ENCODE measurements around the gene EIF6. TPM values are rescaled to one million over a fixed set of nuclear protein-coding genes. Genes with fewer than 3 reads are reported as not detected.

Gene EIF6
- total and polyA plus RNA-seq, 9 of the 15 experiments (the other 6 are each of a cell fraction or from before 2014, with no cell fraction given), result 165 to 832 (median 229) TPM

DNA sequence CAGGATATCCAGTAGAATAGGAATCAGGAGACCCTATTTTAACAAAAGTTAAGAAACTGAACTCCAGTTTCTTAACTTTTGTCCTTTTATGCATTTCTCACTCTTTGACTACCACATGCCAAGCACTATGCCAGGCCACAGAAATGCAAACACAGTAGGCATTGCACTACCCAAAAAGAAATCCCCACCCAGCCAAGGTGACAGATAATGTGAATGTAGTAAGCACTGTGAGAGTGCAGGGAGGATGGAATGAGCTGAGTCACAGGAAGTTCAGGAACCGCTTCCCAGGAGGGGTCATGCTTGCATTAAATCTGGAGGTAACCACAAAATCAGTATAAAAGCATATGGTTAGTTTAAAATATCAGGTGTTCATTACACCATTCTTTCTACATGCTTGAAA, 27.7 kb upstream of the EIF6 start:
- intact Hi-C loops (cut with micrococcal nuclease), result no loop called here
- in situ Hi-C loops (cut with MboI), result loop anchor here (25.0 kb wide), 1 partner anchor 125 kb away; the partner anchor contains the start of gene GDF5
- Histone ChIP-seq H3K27ac (ENCODE audit: extremely low read depth, low read depth, low read length) (peak overlapping the region; percentile 22; the same call in 1 of the 3 replicates), H3K4me3 (no peak overlapping the region), H3K36me3 (ENCODE audit: control insufficient read depth, insufficient read depth, low read length) (peaks cover 10% of the 10 kb centered on the region; the same call in 2 of the 3 replicates), H3K4me1 (replicated peaks in 1 of 2; ENCODE audit: control insufficient read depth in 2 of 2, insufficient read depth in 2 of 2, low read length in 2 of 2) (peaks cover 0 to 16% of the 10 kb centered on the region in 2 experiments; a peak in 4 of 5 replicates), H2AFZ (ENCODE audit: low read depth, low read length) (no peak overlapping the region), H4K20me1 (replicated peaks; ENCODE audit: control insufficient read depth, insufficient read depth, low read length) (no peaks in the 10 kb centered on the region), H3K9me3 (replicated peaks; ENCODE audit: control insufficient read depth, insufficient read depth, low read depth, low read length) (no peaks in the 10 kb centered on the region), H3K9me1 (ENCODE audit: control insufficient read depth, insufficient read depth, low read length) (no peaks in the 10 kb centered on the region), H3K79me2 (ENCODE audit: control insufficient read depth, insufficient read depth, low read length) (no peaks in the 10 kb centered on the region), H3K9ac (ENCODE audit: insufficient read depth in 1 of 2, low read depth in 2 of 2, low read length in 2 of 2) (no peak overlapping the region), H3K4me2 (ENCODE audit: insufficient read depth, low read length) (no peak overlapping the region), H3K27me3 (ENCODE audit: control insufficient read depth in 2 of 2, insufficient read depth in 2 of 2, low read length in 2 of 2) (no peaks in the 10 kb centered on the region)
- ChIA-PET POLR2A (interaction anchor here (0.8 to 1.4 kb wide), 3 partner anchors 20 to 142 kb away, joined by 3 to 4 read pairs (median 3); no protein-coding TSS in a partner anchor), CTCF (ENCODE audit: low intra/inter-chr PET ratio) (no interaction called here)
- ATAC-seq, result peak; percentile 83
- no TSS peak for BruUV-seq (replicated peaks)
- WGBS (ENCODE audit: insufficient coverage, low coverage, missing lambda C conversion rate), result 0% methylated on average over 1 of the region's 1 CpG
- peak; percentile 74 for FAIRE-seq
- DNase-seq (ENCODE audit: extremely low read depth in 1 of 4, low spot score in 3 of 4), result peak in 2 of 4 experiments; percentile 39 to 65
- no peak for TF ChIP-seq XRCC3 (IDR thresholded peaks at IDR 0.05)
- no peak for TF ChIP-seq RBM15 (IDR thresholded peaks at IDR 0.05; ENCODE audit: insufficient read depth, low read length)
- TF ChIP-seq EWSR1 (IDR thresholded peaks at IDR 0.05; ENCODE audit: borderline replicate concordance, low read depth, partially characterized antibody), result no peak
- TF ChIP-seq ZNF24 (IDR thresholded peaks at IDR 0.05), result no peak
- no peak for TF ChIP-seq BRD9 (IDR thresholded peaks at IDR 0.05; ENCODE audit: low read depth, partially characterized antibody)
- TF ChIP-seq, protein P1, sequence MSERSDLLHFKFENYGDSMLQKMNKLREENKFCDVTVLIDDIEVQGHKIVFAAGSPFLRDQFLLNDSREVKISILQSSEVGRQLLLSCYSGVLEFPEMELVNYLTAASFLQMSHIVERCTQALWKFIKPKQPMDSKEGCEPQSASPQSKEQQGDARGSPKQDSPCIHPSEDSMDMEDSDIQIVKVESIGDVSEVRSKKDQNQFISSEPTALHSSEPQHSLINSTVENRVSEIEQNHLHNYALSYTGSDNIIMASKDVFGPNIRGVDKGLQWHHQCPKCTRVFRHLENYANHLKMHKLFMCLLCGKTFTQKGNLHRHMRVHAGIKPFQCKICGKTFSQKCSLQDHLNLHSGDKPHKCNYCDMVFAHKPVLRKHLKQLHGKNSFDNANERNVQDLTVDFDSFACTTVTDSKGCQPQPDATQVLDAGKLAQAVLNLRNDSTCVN (CRISPR knock-in tag; IDR thresholded peaks at IDR 0.05), result no peak
- TF ChIP-seq PTTG1 (tag; IDR thresholded peaks at IDR 0.05; ENCODE audit: low read depth), result no peak
- no peak for TF ChIP-seq YY1 (IDR thresholded peaks at IDR 0.05; ENCODE audit: borderline replicate concordance in 1 of 3, control insufficient read depth in 1 of 3, extremely low read depth in 1 of 3, insufficient read depth in 3 of 3, insufficient read length in 1 of 3, insufficient replicate concordance in 2 of 3, low read depth in 1 of 3, low read length in 2 of 3)
- TF ChIP-seq RHOXF2B (CRISPR knock-in tag; conservative IDR thresholded peaks at IDR 0.05), result no peak
- no peak for TF ChIP-seq GABPB1 (CRISPR knock-in tag; IDR thresholded peaks at IDR 0.05)
- TF ChIP-seq, protein P2, sequence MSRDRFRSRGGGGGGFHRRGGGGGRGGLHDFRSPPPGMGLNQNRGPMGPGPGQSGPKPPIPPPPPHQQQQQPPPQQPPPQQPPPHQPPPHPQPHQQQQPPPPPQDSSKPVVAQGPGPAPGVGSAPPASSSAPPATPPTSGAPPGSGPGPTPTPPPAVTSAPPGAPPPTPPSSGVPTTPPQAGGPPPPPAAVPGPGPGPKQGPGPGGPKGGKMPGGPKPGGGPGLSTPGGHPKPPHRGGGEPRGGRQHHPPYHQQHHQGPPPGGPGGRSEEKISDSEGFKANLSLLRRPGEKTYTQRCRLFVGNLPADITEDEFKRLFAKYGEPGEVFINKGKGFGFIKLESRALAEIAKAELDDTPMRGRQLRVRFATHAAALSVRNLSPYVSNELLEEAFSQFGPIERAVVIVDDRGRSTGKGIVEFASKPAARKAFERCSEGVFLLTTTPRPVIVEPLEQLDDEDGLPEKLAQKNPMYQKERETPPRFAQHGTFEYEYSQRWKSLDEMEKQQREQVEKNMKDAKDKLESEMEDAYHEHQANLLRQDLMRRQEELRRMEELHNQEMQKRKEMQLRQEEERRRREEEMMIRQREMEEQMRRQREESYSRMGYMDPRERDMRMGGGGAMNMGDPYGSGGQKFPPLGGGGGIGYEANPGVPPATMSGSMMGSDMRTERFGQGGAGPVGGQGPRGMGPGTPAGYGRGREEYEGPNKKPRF (IDR thresholded peaks at IDR 0.05; ENCODE audit: low read depth, low read length), result no peak
- TF ChIP-seq CHD4 (IDR thresholded peaks at IDR 0.05; ENCODE audit: insufficient read depth, insufficient replicate concordance, low read depth, low read length, poor library complexity, severe bottlenecking), result no peak
- TF ChIP-seq SMARCA4 (IDR thresholded peaks at IDR 0.05), result peak; percentile 69
- TF ChIP-seq, protein P3, sequence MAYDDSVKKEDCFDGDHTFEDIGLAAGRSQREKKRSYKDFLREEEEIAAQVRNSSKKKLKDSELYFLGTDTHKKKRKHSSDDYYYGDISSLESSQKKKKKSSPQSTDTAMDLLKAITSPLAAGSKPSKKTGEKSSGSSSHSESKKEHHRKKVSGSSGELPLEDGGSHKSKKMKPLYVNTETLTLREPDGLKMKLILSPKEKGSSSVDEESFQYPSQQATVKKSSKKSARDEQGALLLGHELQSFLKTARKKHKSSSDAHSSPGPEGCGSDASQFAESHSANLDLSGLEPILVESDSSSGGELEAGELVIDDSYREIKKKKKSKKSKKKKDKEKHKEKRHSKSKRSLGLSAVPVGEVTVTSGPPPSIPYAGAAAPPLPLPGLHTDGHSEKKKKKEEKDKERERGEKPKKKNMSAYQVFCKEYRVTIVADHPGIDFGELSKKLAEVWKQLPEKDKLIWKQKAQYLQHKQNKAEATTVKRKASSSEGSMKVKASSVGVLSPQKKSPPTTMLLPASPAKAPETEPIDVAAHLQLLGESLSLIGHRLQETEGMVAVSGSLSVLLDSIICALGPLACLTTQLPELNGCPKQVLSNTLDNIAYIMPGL (CRISPR knock-in tag; IDR thresholded peaks at IDR 0.05), result no peak
- 0 out of 2 replicates have a peak, but pooled peaks have one; percentile 18 for TF ChIP-seq DMBX1 (CRISPR knock-in tag; IDR thresholded peaks at IDR 0.05; ENCODE audit: borderline replicate concordance)
- no peak for TF ChIP-seq RBM25 (IDR thresholded peaks at IDR 0.05; ENCODE audit: low read depth, low read length, severe bottlenecking)
- peak; percentile 61 for TF ChIP-seq MAFG (tag; conservative IDR thresholded peaks at IDR 0.05)

All from K562 (cell line).